H9 (cell line): ENCODE measurements around the gene LDHAL6B. TPM values are rescaled to one million over a fixed set of nuclear protein-coding genes. Genes with fewer than 3 reads are reported as not detected.

Source experiments
- DNase-seq: peaks from one replicate; pipeline ENCODE4 v3.0.0-alpha.2; 2017
- H2AFZ ChIP-seq: one replicate; pipeline ENCODE4 v1.6.1; 2013; ENCODE audit warnings: mild to moderate bottlenecking, low read length, control low read depth, moderate library complexity
- H2AK5ac ChIP-seq: 2 replicates; pipeline ENCODE4 v1.6.1; 2013; ENCODE audit warnings: low read length, control low read depth, mixed read lengths; ENCODE audit not compliant: insufficient read length
- H2BK120ac ChIP-seq: one replicate; pipeline ENCODE4 v1.6.1; 2013; ENCODE audit warnings: low read depth, mild to moderate bottlenecking, low read length, control low read depth, inconsistent platforms; ENCODE audit not compliant: poor library complexity, severe bottlenecking
- H2BK12ac ChIP-seq: 2 replicates; pipeline ENCODE4 v1.6.1; 2013; ENCODE audit warnings: low read length, control low read depth, mixed read lengths, low read depth; ENCODE audit not compliant: insufficient read length
- H2BK15ac ChIP-seq: 2 replicates; pipeline ENCODE4 v1.6.1; 2013; ENCODE audit warnings: low read depth, low read length, control low read depth
- H2BK20ac ChIP-seq: one replicate; pipeline ENCODE4 v1.6.1; 2013; ENCODE audit warnings: low read depth, mild to moderate bottlenecking, low read length, control low read depth, inconsistent platforms; ENCODE audit not compliant: poor library complexity, severe bottlenecking
- H2BK5ac ChIP-seq: 2 replicates; pipeline ENCODE4 v1.6.1; 2013; ENCODE audit warnings: low read length, control low read depth, mixed read lengths; ENCODE audit not compliant: insufficient read length
- H3K14ac ChIP-seq: 2 replicates; pipeline ENCODE4 v1.6.1; 2013; ENCODE audit warnings: low read length, control low read depth; ENCODE audit not compliant: insufficient read depth
- H3K18ac ChIP-seq: 2 replicates; pipeline ENCODE4 v1.6.1; 2013; ENCODE audit warnings: low read depth, mild to moderate bottlenecking, mixed read lengths, low read length, control low read depth; ENCODE audit not compliant: insufficient read length
- H3K23ac ChIP-seq: 2 replicates; pipeline ENCODE4 v1.6.1; 2013; ENCODE audit warnings: low read length, control low read depth, mixed read lengths, low read depth; ENCODE audit not compliant: insufficient read length
- H3K23me2 ChIP-seq: 2 replicates; pipeline ENCODE4 v1.6.1; 2013; ENCODE audit warnings: low read depth, mild to moderate bottlenecking, mixed read lengths, low read length, control low read depth; ENCODE audit not compliant: insufficient read length, poor library complexity, severe bottlenecking
- H3K27ac ChIP-seq: 2 replicates; pipeline ENCODE4 v1.5.1; 2013; ENCODE audit warnings: low read length, control low read depth, mixed read lengths, low read depth; ENCODE audit not compliant: insufficient read length
- H3K27me3 ChIP-seq: 2 replicates; pipeline ENCODE4 v1.6.1; 2013; ENCODE audit warnings: low read length, control low read depth, inconsistent platforms; ENCODE audit not compliant: insufficient read depth
- H3K4ac ChIP-seq: 2 replicates; pipeline ENCODE4 v1.6.1; 2013; ENCODE audit warnings: low read depth, mild to moderate bottlenecking, control low read depth, inconsistent platforms, low read length, moderate library complexity
- H3K4me1 ChIP-seq: 2 replicates; pipeline ENCODE4 v1.6.1; 2013; ENCODE audit warnings: low read length, control low read depth, inconsistent platforms; ENCODE audit not compliant: insufficient read depth
- H3K4me2 ChIP-seq: 2 replicates; pipeline ENCODE4 v1.6.1; 2013; ENCODE audit warnings: low read length, control low read depth, mixed read lengths; ENCODE audit not compliant: insufficient read length, insufficient read depth
- H3K56ac ChIP-seq: 2 replicates; pipeline ENCODE4 v1.6.1; 2013; ENCODE audit warnings: low read depth, mild to moderate bottlenecking, mixed read lengths, low read length, control low read depth; ENCODE audit not compliant: insufficient read length
- H3K79me1 ChIP-seq: 2 replicates; pipeline ENCODE4 v1.6.1; 2013; ENCODE audit warnings: low read depth, mild to moderate bottlenecking, moderate library complexity, low read length, control low read depth, inconsistent platforms; ENCODE audit not compliant: insufficient read depth, poor library complexity, severe bottlenecking
- H3K79me2 ChIP-seq: 2 replicates; pipeline ENCODE4 v1.6.1; 2013; ENCODE audit warnings: low read length, control low read depth, inconsistent platforms; ENCODE audit not compliant: insufficient read depth
- H3K9ac ChIP-seq: 2 replicates; pipeline ENCODE4 v1.6.1; 2013; ENCODE audit warnings: low read length, control low read depth, mixed read lengths; ENCODE audit not compliant: insufficient read length; ENCODE audit errors: extremely low read depth
- H3K9me3 ChIP-seq: one replicate; pipeline ENCODE4 v1.6.1; 2013; ENCODE audit warnings: low read depth, low read length, inconsistent platforms; ENCODE audit not compliant: control insufficient read depth
- H3T11ph ChIP-seq: one replicate; pipeline ENCODE4 v1.6.1; 2013; ENCODE audit warnings: mild to moderate bottlenecking, low read length, control low read depth, inconsistent platforms
- H4K20me1 ChIP-seq: one replicate; pipeline ENCODE4 v1.6.1; 2013; ENCODE audit not compliant: control insufficient read depth, insufficient read length, insufficient read depth
- H4K5ac ChIP-seq: 2 replicates; pipeline ENCODE4 v1.6.1; 2013; ENCODE audit warnings: low read depth, mild to moderate bottlenecking, mixed read lengths, low read length, control low read depth; ENCODE audit not compliant: insufficient read length
- H4K8ac ChIP-seq: replicated peaks from 2 replicates; pipeline ENCODE4 v1.6.1; 2013; ENCODE audit warnings: low read length, control low read depth, mixed read lengths, low read depth; ENCODE audit not compliant: insufficient read length
- H4K91ac ChIP-seq: 2 replicates; pipeline ENCODE4 v1.6.1; 2013; ENCODE audit warnings: low read depth, mild to moderate bottlenecking, moderate library complexity, mixed read lengths, low read length, control low read depth; ENCODE audit not compliant: insufficient read length
- H3K27ac Mint-ChIP-seq, 3 experiments: 2 replicates in 2 of 3; 3 replicates in 1 of 3; pipeline ENCODE4 v1.8.0; 2020 to 2021; ENCODE audit warnings: mixed read lengths in 3 of 3, mild to moderate bottlenecking in 1 of 3, moderate library complexity in 1 of 3
- H3K27me3 Mint-ChIP-seq: 2 replicates; pipeline ENCODE4 v1.8.0; 2021; ENCODE audit warnings: low read depth, mild to moderate bottlenecking, moderate library complexity, mixed read lengths
- H3K36me3 Mint-ChIP-seq, 3 experiments: 2 replicates in 2 of 3; 3 replicates in 1 of 3; pipeline ENCODE4 v1.8.0; 2020 to 2021; ENCODE audit warnings: low read depth in 3 of 3, mixed read lengths in 3 of 3; ENCODE audit not compliant: insufficient read depth in 1 of 3
- H3K4me1 Mint-ChIP-seq, 2 experiments: 2 replicates each; pipeline ENCODE4 v1.8.0; 2020; ENCODE audit warnings: mixed read lengths in 2 of 2
- H3K4me3 Mint-ChIP-seq, 2 experiments: 2 replicates in 1 of 2; 3 replicates in 1 of 2; pipeline ENCODE4 v1.8.0; 2020 to 2021; ENCODE audit warnings: mild to moderate bottlenecking in 2 of 2, mixed read lengths in 2 of 2, moderate library complexity in 1 of 2
- H3K9me3 Mint-ChIP-seq, 2 experiments: 2 replicates in 1 of 2; 3 replicates in 1 of 2; pipeline ENCODE4 v1.8.0; 2020; ENCODE audit warnings: mild to moderate bottlenecking in 2 of 2, mixed read lengths in 2 of 2, moderate library complexity in 1 of 2
- WGBS: extraction: QIAGEN DNeasy Blood & Tissue Kit; methylation state at CpG from one replicate; pipeline ENCODE4 v1.1.7; 2013; ENCODE audit warnings: missing lambda C conversion rate, low lambda C conversion rate, mixed read lengths; ENCODE audit not compliant: insufficient read length; ENCODE audit errors: extremely low coverage; 5-methylcytosine and 5-hydroxymethylcytosine counted together
- total RNA-seq: library from RNA; stranded (reverse); gene quantifications from 2 replicates; pipeline ENCODE4 v1.2.1, GENCODE V29; 2021
- TF ChIP-seq, protein P1 (sequence below): fragments of 200-600 bp; sonication (generic); conservative IDR thresholded peaks from 3 replicates; pipeline ENCODE4 v1.8.0; 2021; ENCODE audit warnings: antibody characterized with exemption, mild to moderate bottlenecking

Gene LDHAL6B
- total RNA-seq, 1 experiment from 2014 or later, result not detected

DNA sequence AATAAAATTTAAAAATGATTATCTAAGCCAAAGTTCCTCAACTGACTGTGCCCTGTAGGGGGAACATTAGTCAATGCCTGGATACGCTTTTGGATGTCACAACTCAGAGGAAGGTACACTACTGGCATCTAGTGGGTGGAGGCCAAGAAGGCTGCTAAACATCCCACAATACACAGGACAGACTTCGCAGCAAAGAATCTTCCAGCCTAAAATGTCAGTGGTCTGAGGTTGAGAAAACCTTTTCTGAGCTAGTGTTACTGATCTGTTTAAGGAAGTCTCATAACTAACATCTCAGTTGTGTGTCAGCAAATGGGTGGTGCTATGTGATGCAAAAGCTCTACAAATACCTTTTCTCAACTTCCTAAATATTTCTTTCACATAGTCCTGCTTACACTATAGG is 20.9 kb upstream of the LDHAL6B start:
- Histone ChIP-seq H4K5ac (no peak overlapping the region), H2BK12ac (no peak overlapping the region), H3K27me3 (no peaks in the 10 kb centered on the region), H3K79me2 (no peaks in the 10 kb centered on the region), H3K4ac (no peak overlapping the region), H3K56ac (no peak overlapping the region), H3K4me1 (no peaks in the 10 kb centered on the region), H3K23me2 (no peaks in the 10 kb centered on the region), H2BK120ac (no peak overlapping the region), H2BK5ac (no peak overlapping the region), H3K18ac (no peak overlapping the region), H3K27ac (no peak overlapping the region), H3K9ac (no peak overlapping the region), H3K4me2 (no peak overlapping the region), H2AFZ (no peak overlapping the region), H3K79me1 (no peaks in the 10 kb centered on the region), H3K23ac (no peak overlapping the region), H3K9me3 (peaks cover 5% of the 10 kb centered on the region), H3T11ph (no peak overlapping the region), H4K8ac (no peak overlapping the region), H2BK20ac (no peak overlapping the region), H2AK5ac (no peak overlapping the region), H3K14ac (no peak overlapping the region), H4K20me1 (no peaks in the 10 kb centered on the region), H2BK15ac (no peak overlapping the region), H4K91ac (no peak overlapping the region)
- no peak overlapping the region for H3K27ac Mint-ChIP-seq
- H3K36me3 Mint-ChIP-seq, result peaks cover 51 to 89% (median 81%) of the 10 kb centered on the region in 3 experiments
- no CpG with 5 or more reads among the region's 2 CpGs for WGBS
- TF ChIP-seq, protein P1, sequence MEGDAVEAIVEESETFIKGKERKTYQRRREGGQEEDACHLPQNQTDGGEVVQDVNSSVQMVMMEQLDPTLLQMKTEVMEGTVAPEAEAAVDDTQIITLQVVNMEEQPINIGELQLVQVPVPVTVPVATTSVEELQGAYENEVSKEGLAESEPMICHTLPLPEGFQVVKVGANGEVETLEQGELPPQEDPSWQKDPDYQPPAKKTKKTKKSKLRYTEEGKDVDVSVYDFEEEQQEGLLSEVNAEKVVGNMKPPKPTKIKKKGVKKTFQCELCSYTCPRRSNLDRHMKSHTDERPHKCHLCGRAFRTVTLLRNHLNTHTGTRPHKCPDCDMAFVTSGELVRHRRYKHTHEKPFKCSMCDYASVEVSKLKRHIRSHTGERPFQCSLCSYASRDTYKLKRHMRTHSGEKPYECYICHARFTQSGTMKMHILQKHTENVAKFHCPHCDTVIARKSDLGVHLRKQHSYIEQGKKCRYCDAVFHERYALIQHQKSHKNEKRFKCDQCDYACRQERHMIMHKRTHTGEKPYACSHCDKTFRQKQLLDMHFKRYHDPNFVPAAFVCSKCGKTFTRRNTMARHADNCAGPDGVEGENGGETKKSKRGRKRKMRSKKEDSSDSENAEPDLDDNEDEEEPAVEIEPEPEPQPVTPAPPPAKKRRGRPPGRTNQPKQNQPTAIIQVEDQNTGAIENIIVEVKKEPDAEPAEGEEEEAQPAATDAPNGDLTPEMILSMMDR, result peak; percentile 28; the same call in 1 of the 3 replicates
- no peaks in the 10 kb centered on the region for H3K4me1 Mint-ChIP-seq
- peaks cover 6 to 13% of the 10 kb centered on the region in 2 experiments for H3K9me3 Mint-ChIP-seq
- no peak overlapping the region for H3K4me3 Mint-ChIP-seq
- no peak for DNase-seq
- no peaks in the 10 kb centered on the region for H3K27me3 Mint-ChIP-seq
